H1 (cell line): ENCODE measurements around the gene NPR1. TPM values are rescaled to one million over a fixed set of nuclear protein-coding genes. Genes with fewer than 3 reads are reported as not detected.

ENCODE experiments used
- TEAD4 ChIP-seq: IDR thresholded peaks from 2 replicates; pipeline ENCODE4 v1.6.1; 2012; ENCODE audit warnings: low read depth, low read length, inconsistent platforms, mixed read lengths
- polyA plus RNA-seq, 7 experiments: library from polyadenylated mRNA; depleted of rRNA in 3 of 7; stranded (reverse) in 5 of 7; unstranded in 2 of 7; fragments of >200 nt in 5 of 7; fragments of 200-250 nt in 2 of 7; gene quantifications; 1 replicate in 5 of 7; 2 replicates in 1 of 7; 4 replicates in 1 of 7; pipeline versions ENCODE4 v1.2.1 to v1.2.3, GENCODE V29; 2011 to 2013; ENCODE audit warnings: missing spikeins in 2 of 7, mixed read lengths in 2 of 7
- total RNA-seq: library from RNA; stranded (reverse); fragmentation: NEBNext Ultra II Directional; extraction: Animal tissue kit (Norgen Biotek cat#: 25700); gene quantifications from 2 replicates; pipeline ENCODE4 v1.2.1, GENCODE V29; 2021
- TF ChIP-seq, protein P1 (sequence below): fragments of 300-600 bp; sonication (generic); IDR thresholded peaks from 2 replicates; pipeline ENCODE4 v1.7.1; 2012; ENCODE audit warnings: low read length, moderate library complexity, mild to moderate bottlenecking, inconsistent platforms; ENCODE audit not compliant: insufficient replicate concordance

The NPR1 gene
- total and polyA plus RNA-seq, 2 of the 8 experiments (the other 6 are each of a cell fraction or from before 2014, with no cell fraction given) = 11.7 to 13.2 TPM

DNA sequence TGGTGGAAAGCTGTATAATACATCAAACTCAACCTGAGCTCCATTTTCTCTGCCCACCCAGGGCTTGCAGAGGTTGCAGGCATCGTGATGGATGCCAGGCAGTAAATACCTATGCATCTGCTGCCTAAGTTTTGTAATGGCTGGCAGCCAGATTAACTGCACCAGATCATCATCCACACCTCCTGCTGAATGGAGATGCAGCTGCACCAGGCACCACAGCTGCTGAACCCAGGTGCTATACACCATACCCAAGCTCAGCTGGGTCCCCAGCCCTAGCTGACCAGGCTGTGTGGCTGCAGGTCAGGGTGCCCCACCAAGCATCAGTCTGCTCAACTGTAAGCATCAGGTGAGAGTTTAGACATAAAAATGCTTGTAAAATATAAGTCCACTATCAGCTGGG lies 26.7 kb upstream of the NPR1 start (continued):
- TF ChIP-seq, protein P1, sequence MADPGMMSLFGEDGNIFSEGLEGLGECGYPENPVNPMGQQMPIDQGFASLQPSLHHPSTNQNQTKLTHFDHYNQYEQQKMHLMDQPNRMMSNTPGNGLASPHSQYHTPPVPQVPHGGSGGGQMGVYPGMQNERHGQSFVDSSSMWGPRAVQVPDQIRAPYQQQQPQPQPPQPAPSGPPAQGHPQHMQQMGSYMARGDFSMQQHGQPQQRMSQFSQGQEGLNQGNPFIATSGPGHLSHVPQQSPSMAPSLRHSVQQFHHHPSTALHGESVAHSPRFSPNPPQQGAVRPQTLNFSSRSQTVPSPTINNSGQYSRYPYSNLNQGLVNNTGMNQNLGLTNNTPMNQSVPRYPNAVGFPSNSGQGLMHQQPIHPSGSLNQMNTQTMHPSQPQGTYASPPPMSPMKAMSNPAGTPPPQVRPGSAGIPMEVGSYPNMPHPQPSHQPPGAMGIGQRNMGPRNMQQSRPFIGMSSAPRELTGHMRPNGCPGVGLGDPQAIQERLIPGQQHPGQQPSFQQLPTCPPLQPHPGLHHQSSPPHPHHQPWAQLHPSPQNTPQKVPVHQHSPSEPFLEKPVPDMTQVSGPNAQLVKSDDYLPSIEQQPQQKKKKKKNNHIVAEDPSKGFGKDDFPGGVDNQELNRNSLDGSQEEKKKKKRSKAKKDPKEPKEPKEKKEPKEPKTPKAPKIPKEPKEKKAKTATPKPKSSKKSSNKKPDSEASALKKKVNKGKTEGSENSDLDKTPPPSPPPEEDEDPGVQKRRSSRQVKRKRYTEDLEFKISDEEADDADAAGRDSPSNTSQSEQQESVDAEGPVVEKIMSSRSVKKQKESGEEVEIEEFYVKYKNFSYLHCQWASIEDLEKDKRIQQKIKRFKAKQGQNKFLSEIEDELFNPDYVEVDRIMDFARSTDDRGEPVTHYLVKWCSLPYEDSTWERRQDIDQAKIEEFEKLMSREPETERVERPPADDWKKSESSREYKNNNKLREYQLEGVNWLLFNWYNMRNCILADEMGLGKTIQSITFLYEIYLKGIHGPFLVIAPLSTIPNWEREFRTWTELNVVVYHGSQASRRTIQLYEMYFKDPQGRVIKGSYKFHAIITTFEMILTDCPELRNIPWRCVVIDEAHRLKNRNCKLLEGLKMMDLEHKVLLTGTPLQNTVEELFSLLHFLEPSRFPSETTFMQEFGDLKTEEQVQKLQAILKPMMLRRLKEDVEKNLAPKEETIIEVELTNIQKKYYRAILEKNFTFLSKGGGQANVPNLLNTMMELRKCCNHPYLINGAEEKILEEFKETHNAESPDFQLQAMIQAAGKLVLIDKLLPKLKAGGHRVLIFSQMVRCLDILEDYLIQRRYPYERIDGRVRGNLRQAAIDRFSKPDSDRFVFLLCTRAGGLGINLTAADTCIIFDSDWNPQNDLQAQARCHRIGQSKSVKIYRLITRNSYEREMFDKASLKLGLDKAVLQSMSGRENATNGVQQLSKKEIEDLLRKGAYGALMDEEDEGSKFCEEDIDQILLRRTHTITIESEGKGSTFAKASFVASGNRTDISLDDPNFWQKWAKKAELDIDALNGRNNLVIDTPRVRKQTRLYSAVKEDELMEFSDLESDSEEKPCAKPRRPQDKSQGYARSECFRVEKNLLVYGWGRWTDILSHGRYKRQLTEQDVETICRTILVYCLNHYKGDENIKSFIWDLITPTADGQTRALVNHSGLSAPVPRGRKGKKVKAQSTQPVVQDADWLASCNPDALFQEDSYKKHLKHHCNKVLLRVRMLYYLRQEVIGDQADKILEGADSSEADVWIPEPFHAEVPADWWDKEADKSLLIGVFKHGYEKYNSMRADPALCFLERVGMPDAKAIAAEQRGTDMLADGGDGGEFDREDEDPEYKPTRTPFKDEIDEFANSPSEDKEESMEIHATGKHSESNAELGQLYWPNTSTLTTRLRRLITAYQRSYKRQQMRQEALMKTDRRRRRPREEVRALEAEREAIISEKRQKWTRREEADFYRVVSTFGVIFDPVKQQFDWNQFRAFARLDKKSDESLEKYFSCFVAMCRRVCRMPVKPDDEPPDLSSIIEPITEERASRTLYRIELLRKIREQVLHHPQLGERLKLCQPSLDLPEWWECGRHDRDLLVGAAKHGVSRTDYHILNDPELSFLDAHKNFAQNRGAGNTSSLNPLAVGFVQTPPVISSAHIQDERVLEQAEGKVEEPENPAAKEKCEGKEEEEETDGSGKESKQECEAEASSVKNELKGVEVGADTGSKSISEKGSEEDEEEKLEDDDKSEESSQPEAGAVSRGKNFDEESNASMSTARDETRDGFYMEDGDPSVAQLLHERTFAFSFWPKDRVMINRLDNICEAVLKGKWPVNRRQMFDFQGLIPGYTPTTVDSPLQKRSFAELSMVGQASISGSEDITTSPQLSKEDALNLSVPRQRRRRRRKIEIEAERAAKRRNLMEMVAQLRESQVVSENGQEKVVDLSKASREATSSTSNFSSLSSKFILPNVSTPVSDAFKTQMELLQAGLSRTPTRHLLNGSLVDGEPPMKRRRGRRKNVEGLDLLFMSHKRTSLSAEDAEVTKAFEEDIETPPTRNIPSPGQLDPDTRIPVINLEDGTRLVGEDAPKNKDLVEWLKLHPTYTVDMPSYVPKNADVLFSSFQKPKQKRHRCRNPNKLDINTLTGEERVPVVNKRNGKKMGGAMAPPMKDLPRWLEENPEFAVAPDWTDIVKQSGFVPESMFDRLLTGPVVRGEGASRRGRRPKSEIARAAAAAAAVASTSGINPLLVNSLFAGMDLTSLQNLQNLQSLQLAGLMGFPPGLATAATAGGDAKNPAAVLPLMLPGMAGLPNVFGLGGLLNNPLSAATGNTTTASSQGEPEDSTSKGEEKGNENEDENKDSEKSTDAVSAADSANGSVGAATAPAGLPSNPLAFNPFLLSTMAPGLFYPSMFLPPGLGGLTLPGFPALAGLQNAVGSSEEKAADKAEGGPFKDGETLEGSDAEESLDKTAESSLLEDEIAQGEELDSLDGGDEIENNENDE = no peak
- TF ChIP-seq TEAD4 = no peak
